HL-60 (cell line): Measurements from ENCODE around the gene ERFE.

Experiments used
- DNase-seq, 2 experiments: peaks; one replicate each; pipeline ENCODE4 v3.0.0-alpha.2; 2010 to 2020; ENCODE audit warnings: low read depth in 1 of 2, low spot score in 1 of 2
- H3K27ac ChIP-seq: fragments of 250-450 bp; sonication (Bioruptor Pico); replicated peaks from 2 replicates; pipeline ENCODE4 v1.5.1; 2020; ENCODE audit warnings: mild to moderate bottlenecking, moderate library complexity
- H3K27me3 ChIP-seq: fragments of 250-450 bp; sonication (Bioruptor Pico); 2 replicates; pipeline ENCODE4 v1.5.1; 2021; ENCODE audit warnings: mild to moderate bottlenecking, moderate library complexity; ENCODE audit not compliant: insufficient read depth, poor library complexity, severe bottlenecking
- H3K4me3 ChIP-seq: replicated peaks from 2 replicates; pipeline ENCODE4 v1.5.1; 2011; ENCODE audit warnings: mild to moderate bottlenecking, control low read depth, low read length; ENCODE audit not compliant: insufficient read depth
- GABPA ChIP-seq: IDR thresholded peaks from 2 replicates; pipeline ENCODE4 v1.6.1; 2012; ENCODE audit warnings: low read depth
- POLR2AphosphoS5 ChIP-seq: IDR thresholded peaks from 2 replicates; pipeline ENCODE4 v1.6.1; 2012; ENCODE audit warnings: low read depth
- REST ChIP-seq: IDR thresholded peaks from 2 replicates; pipeline ENCODE4 v1.6.1; 2012; ENCODE audit warnings: low read depth; ENCODE audit not compliant: insufficient replicate concordance
- SPI1 ChIP-seq: IDR thresholded peaks from 2 replicates; pipeline ENCODE4 v1.6.1; 2012; ENCODE audit warnings: low read depth, mild to moderate bottlenecking, borderline replicate concordance
- TF ChIP-seq, protein P1 (sequence below): IDR thresholded peaks from one replicate; pipeline ENCODE4 v1.5.1; 2011; ENCODE audit warnings: low read length, control low read depth, inconsistent platforms; ENCODE audit not compliant: insufficient read depth

The ERFE gene

GRCh38 chr2:238174291-238174690 lies 15.5 kb downstream of the ERFE start:
- no peak for DNase-seq
- H3K4me3 ChIP-seq = no peak overlapping the region
- no peak for TF ChIP-seq GABPA
- TF ChIP-seq POLR2AphosphoS5 = no peak
- no peak for TF ChIP-seq REST
- H3K27ac ChIP-seq = no peak overlapping the region
- no peaks in the 10 kb centered on the region for H3K27me3 ChIP-seq

GRCh38 chr2:238174701-238175100 lies 15.9 kb downstream of the ERFE start:
- TF ChIP-seq SPI1 (no peak), GABPA (no peak), REST (no peak), POLR2AphosphoS5 (no peak)
- TF ChIP-seq, protein P1, sequence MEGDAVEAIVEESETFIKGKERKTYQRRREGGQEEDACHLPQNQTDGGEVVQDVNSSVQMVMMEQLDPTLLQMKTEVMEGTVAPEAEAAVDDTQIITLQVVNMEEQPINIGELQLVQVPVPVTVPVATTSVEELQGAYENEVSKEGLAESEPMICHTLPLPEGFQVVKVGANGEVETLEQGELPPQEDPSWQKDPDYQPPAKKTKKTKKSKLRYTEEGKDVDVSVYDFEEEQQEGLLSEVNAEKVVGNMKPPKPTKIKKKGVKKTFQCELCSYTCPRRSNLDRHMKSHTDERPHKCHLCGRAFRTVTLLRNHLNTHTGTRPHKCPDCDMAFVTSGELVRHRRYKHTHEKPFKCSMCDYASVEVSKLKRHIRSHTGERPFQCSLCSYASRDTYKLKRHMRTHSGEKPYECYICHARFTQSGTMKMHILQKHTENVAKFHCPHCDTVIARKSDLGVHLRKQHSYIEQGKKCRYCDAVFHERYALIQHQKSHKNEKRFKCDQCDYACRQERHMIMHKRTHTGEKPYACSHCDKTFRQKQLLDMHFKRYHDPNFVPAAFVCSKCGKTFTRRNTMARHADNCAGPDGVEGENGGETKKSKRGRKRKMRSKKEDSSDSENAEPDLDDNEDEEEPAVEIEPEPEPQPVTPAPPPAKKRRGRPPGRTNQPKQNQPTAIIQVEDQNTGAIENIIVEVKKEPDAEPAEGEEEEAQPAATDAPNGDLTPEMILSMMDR = no peak
- Histone ChIP-seq H3K27me3 (no peaks in the 10 kb centered on the region), H3K4me3 (no peak overlapping the region), H3K27ac (no peak overlapping the region)
- no peak for DNase-seq

- Histone ChIP-seq H3K27me3 (no peaks in the 10 kb centered on the region), H3K4me3 (no peak overlapping the region), H3K27ac (no peak overlapping the region)
- no peak for DNase-seq
- TF ChIP-seq POLR2AphosphoS5 = no peak
- TF ChIP-seq REST = no peak
- no peak for TF ChIP-seq GABPA
- TF ChIP-seq SPI1 = no peak
- TF ChIP-seq, protein P1 = no peak
Observed at GRCh38 chr2:238176613-238177012, 17.8 kb downstream of the ERFE start.

GRCh38 chr2:238180554-238180953 lies 21.8 kb downstream of the ERFE start:
- TF ChIP-seq, protein P1 = no peak
- TF ChIP-seq POLR2AphosphoS5 = no peak
- no peak for TF ChIP-seq REST
- no peak for TF ChIP-seq SPI1
- Histone ChIP-seq H3K27ac (no peak overlapping the region), H3K27me3 (no peaks in the 10 kb centered on the region), H3K4me3 (no peak overlapping the region)
- DNase-seq = no peak
